ENCODE measurements around the gene LRP5. TPM values are rescaled to one million over a fixed set of nuclear protein-coding genes. Genes with fewer than 3 reads are reported as not detected.

The LRP5 gene
- total and polyA plus RNA-seq, 2 experiments from 2014 or later: 26.9 to 51.1 TPM

DNA sequence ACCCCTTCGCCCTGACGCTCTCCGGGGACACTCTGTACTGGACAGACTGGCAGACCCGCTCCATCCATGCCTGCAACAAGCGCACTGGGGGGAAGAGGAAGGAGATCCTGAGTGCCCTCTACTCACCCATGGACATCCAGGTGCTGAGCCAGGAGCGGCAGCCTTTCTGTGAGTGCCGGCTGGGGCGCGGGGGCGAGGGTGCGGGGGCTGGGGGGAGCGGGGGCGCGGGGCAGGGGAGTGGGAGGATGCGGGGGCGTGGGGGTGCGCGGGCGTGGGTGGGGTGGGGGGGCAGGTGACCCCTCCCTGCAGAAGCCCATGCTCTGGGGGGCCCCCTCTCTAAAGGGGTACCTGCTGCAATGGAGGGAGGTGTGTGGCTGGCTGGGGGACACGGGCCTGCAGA is 51.4 kb downstream of the LRP5 start:
- no peak overlapping the region for H3K4me3 ChIP-seq
- Mint-ChIP-seq H3K27me3 (ENCODE audit: insufficient read depth, low read depth, poor library complexity) (peaks cover 10% of the 10 kb centered on the region), H3K9me3 (no peaks in the 10 kb centered on the region; the same call in 2 of the 3 replicates), H3K27ac (no peak overlapping the region; the same call in 1 of the 2 replicates), H3K4me1 (no peaks in the 10 kb centered on the region), H3K4me3 (no peak overlapping the region), H3K36me3 (ENCODE audit: low read depth) (peaks cover 52% of the 10 kb centered on the region)
- no peaks in the 10 kb centered on the region for H3K27me3 ChIP-seq (ENCODE audit: insufficient read depth)
- no peaks in the 10 kb centered on the region; the same call in 1 of the 2 replicates for H3K36me3 ChIP-seq (ENCODE audit: insufficient read depth)
- H3K79me2 ChIP-seq (replicated peaks; ENCODE audit: insufficient read depth): no peaks in the 10 kb centered on the region
- H2AFZ ChIP-seq: no peak overlapping the region
- H3K4me1 ChIP-seq (ENCODE audit: insufficient read depth): no peaks in the 10 kb centered on the region
- H4K20me1 ChIP-seq (replicated peaks; ENCODE audit: insufficient read depth): no peaks in the 10 kb centered on the region
- H3K4me2 ChIP-seq: no peak overlapping the region
- no peak for TF ChIP-seq POLR2AphosphoS5 (IDR thresholded peaks at IDR 0.05; ENCODE audit: low read depth)
- TF ChIP-seq, protein P1, sequence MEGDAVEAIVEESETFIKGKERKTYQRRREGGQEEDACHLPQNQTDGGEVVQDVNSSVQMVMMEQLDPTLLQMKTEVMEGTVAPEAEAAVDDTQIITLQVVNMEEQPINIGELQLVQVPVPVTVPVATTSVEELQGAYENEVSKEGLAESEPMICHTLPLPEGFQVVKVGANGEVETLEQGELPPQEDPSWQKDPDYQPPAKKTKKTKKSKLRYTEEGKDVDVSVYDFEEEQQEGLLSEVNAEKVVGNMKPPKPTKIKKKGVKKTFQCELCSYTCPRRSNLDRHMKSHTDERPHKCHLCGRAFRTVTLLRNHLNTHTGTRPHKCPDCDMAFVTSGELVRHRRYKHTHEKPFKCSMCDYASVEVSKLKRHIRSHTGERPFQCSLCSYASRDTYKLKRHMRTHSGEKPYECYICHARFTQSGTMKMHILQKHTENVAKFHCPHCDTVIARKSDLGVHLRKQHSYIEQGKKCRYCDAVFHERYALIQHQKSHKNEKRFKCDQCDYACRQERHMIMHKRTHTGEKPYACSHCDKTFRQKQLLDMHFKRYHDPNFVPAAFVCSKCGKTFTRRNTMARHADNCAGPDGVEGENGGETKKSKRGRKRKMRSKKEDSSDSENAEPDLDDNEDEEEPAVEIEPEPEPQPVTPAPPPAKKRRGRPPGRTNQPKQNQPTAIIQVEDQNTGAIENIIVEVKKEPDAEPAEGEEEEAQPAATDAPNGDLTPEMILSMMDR (conservative IDR thresholded peaks at IDR 0.05; ENCODE audit: low read depth in 2 of 2): no peak
- TF ChIP-seq, protein P2, sequence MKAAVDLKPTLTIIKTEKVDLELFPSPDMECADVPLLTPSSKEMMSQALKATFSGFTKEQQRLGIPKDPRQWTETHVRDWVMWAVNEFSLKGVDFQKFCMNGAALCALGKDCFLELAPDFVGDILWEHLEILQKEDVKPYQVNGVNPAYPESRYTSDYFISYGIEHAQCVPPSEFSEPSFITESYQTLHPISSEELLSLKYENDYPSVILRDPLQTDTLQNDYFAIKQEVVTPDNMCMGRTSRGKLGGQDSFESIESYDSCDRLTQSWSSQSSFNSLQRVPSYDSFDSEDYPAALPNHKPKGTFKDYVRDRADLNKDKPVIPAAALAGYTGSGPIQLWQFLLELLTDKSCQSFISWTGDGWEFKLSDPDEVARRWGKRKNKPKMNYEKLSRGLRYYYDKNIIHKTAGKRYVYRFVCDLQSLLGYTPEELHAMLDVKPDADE (IDR thresholded peaks at IDR 0.05): no peak
- TF ChIP-seq STAT1 (IDR thresholded peaks at IDR 0.05; ENCODE audit: unreplicated experiment): no peak
- no peak for TF ChIP-seq ZNF114 (CRISPR knock-in tag; IDR thresholded peaks at IDR 0.05)
- no peak for TF ChIP-seq NANOG (IDR thresholded peaks at IDR 0.05; ENCODE audit: borderline replicate concordance)
- no peak for TF ChIP-seq ZNF331 (CRISPR knock-in tag; IDR thresholded peaks at IDR 0.05; ENCODE audit: low read depth)
- no peak for TF ChIP-seq CREB1 (CRISPR knock-in tag; IDR thresholded peaks at IDR 0.05; ENCODE audit: low read depth)
- TF ChIP-seq, protein P3, sequence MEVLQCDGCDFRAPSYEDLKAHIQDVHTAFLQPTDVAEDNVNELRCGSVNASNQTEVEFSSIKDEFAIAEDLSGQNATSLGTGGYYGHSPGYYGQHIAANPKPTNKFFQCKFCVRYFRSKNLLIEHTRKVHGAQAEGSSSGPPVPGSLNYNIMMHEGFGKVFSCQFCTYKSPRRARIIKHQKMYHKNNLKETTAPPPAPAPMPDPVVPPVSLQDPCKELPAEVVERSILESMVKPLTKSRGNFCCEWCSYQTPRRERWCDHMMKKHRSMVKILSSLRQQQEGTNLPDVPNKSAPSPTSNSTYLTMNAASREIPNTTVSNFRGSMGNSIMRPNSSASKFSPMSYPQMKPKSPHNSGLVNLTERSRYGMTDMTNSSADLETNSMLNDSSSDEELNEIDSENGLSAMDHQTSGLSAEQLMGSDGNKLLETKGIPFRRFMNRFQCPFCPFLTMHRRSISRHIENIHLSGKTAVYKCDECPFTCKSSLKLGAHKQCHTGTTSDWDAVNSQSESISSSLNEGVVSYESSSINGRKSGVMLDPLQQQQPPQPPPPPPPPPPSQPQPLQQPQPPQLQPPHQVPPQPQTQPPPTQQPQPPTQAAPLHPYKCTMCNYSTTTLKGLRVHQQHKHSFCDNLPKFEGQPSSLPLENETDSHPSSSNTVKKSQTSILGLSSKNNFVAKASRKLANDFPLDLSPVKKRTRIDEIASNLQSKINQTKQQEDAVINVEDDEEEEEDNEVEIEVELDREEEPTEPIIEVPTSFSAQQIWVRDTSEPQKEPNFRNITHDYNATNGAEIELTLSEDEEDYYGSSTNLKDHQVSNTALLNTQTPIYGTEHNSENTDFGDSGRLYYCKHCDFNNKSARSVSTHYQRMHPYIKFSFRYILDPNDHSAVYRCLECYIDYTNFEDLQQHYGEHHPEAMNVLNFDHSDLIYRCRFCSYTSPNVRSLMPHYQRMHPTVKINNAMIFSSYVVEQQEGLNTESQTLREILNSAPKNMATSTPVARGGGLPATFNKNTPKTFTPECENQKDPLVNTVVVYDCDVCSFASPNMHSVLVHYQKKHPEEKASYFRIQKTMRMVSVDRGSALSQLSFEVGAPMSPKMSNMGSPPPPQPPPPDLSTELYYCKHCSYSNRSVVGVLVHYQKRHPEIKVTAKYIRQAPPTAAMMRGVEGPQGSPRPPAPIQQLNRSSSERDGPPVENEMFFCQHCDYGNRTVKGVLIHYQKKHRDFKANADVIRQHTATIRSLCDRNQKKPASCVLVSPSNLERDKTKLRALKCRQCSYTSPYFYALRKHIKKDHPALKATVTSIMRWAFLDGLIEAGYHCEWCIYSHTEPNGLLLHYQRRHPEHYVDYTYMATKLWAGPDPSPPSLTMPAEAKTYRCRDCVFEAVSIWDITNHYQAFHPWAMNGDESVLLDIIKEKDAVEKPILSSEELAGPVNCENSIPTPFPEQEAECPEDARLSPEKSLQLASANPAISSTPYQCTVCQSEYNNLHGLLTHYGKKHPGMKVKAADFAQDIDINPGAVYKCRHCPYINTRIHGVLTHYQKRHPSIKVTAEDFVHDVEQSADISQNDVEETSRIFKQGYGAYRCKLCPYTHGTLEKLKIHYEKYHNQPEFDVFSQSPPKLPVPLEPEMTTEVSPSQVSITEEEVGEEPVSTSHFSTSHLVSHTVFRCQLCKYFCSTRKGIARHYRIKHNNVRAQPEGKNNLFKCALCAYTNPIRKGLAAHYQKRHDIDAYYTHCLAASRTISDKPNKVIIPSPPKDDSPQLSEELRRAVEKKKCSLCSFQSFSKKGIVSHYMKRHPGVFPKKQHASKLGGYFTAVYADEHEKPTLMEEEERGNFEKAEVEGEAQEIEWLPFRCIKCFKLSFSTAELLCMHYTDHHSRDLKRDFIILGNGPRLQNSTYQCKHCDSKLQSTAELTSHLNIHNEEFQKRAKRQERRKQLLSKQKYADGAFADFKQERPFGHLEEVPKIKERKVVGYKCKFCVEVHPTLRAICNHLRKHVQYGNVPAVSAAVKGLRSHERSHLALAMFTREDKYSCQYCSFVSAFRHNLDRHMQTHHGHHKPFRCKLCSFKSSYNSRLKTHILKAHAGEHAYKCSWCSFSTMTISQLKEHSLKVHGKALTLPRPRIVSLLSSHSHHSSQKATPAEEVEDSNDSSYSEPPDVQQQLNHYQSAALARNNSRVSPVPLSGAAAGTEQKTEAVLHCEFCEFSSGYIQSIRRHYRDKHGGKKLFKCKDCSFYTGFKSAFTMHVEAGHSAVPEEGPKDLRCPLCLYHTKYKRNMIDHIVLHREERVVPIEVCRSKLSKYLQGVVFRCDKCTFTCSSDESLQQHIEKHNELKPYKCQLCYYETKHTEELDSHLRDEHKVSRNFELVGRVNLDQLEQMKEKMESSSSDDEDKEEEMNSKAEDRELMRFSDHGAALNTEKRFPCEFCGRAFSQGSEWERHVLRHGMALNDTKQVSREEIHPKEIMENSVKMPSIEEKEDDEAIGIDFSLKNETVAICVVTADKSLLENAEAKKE (CRISPR knock-in tag; IDR thresholded peaks at IDR 0.05): no peak
- TF ChIP-seq, protein P4, sequence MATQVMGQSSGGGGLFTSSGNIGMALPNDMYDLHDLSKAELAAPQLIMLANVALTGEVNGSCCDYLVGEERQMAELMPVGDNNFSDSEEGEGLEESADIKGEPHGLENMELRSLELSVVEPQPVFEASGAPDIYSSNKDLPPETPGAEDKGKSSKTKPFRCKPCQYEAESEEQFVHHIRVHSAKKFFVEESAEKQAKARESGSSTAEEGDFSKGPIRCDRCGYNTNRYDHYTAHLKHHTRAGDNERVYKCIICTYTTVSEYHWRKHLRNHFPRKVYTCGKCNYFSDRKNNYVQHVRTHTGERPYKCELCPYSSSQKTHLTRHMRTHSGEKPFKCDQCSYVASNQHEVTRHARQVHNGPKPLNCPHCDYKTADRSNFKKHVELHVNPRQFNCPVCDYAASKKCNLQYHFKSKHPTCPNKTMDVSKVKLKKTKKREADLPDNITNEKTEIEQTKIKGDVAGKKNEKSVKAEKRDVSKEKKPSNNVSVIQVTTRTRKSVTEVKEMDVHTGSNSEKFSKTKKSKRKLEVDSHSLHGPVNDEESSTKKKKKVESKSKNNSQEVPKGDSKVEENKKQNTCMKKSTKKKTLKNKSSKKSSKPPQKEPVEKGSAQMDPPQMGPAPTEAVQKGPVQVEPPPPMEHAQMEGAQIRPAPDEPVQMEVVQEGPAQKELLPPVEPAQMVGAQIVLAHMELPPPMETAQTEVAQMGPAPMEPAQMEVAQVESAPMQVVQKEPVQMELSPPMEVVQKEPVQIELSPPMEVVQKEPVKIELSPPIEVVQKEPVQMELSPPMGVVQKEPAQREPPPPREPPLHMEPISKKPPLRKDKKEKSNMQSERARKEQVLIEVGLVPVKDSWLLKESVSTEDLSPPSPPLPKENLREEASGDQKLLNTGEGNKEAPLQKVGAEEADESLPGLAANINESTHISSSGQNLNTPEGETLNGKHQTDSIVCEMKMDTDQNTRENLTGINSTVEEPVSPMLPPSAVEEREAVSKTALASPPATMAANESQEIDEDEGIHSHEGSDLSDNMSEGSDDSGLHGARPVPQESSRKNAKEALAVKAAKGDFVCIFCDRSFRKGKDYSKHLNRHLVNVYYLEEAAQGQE (IDR thresholded peaks at IDR 0.05; ENCODE audit: unreplicated experiment): no peak
- TF ChIP-seq EZH2phosphoT487 (IDR thresholded peaks at IDR 0.05; ENCODE audit: unreplicated experiment): no peak
- no peak for TF ChIP-seq EZH2 (IDR thresholded peaks at IDR 0.05; ENCODE audit: low read depth, unreplicated experiment)
- TF ChIP-seq JUNB (IDR thresholded peaks at IDR 0.05; ENCODE audit: unreplicated experiment): no peak
- no peaks in the 10 kb centered on the region for H3K9me2 ChIP-seq (ENCODE audit: insufficient read depth)
- DNase-seq (ENCODE audit: low spot score) (no peak), ATAC-seq (no peak)
- H3K27ac ChIP-seq (ENCODE audit: low read depth): no peak overlapping the region
- H3F3A ChIP-seq (replicated peaks; ENCODE audit: low read depth): no peaks in the 10 kb centered on the region
